Measurements from ENCODE around the gene MAP3K14. TPM values are rescaled to one million over a fixed set of nuclear protein-coding genes. Genes with fewer than 3 reads are reported as not detected.

Gene MAP3K14
- total RNA-seq, 4 donors from 2014 or later, result 16.5 to 30.4 (median 24.7) TPM

DNA sequence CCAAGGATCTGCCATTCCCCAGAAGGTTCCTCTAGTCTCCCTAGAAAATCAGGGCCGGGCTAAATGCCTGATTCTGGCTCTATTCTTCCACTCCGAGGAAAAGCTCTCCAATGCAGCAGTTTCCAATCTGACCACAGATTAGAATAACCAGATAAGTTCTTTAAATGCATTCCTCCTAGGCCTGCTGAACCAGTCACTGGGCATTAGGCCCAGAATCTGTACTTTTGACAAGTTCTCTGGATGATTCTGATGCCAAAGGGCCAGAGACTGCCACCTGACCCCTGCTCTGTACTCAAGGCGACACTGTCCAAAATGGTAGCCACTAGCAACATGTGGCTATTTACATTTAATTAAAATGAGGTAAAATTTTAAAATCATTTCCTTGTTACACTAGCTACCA, 22.3 kb downstream of the MAP3K14 start:
- Histone ChIP-seq H3K9me3 (no peaks in the 10 kb centered on the region), H3K4me3 (no peak overlapping the region), H3K27me3 (no peaks in the 10 kb centered on the region), H3K4me1 (peaks cover 21 to 98% (median 44%) of the 10 kb centered on the region in 4 donors), H3K27ac (peak overlapping the region; percentile 26 to 86 (median 64)), H3K36me3 (peaks cover 0 to 12% (median 0%) of the 10 kb centered on the region in 3 donors)
- no peak for DNase-seq
- TF ChIP-seq, protein P1, sequence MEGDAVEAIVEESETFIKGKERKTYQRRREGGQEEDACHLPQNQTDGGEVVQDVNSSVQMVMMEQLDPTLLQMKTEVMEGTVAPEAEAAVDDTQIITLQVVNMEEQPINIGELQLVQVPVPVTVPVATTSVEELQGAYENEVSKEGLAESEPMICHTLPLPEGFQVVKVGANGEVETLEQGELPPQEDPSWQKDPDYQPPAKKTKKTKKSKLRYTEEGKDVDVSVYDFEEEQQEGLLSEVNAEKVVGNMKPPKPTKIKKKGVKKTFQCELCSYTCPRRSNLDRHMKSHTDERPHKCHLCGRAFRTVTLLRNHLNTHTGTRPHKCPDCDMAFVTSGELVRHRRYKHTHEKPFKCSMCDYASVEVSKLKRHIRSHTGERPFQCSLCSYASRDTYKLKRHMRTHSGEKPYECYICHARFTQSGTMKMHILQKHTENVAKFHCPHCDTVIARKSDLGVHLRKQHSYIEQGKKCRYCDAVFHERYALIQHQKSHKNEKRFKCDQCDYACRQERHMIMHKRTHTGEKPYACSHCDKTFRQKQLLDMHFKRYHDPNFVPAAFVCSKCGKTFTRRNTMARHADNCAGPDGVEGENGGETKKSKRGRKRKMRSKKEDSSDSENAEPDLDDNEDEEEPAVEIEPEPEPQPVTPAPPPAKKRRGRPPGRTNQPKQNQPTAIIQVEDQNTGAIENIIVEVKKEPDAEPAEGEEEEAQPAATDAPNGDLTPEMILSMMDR (IDR thresholded peaks at IDR 0.05), result no peak
- no peak for TF ChIP-seq POLR2A (IDR thresholded peaks at IDR 0.05)

DNA sequence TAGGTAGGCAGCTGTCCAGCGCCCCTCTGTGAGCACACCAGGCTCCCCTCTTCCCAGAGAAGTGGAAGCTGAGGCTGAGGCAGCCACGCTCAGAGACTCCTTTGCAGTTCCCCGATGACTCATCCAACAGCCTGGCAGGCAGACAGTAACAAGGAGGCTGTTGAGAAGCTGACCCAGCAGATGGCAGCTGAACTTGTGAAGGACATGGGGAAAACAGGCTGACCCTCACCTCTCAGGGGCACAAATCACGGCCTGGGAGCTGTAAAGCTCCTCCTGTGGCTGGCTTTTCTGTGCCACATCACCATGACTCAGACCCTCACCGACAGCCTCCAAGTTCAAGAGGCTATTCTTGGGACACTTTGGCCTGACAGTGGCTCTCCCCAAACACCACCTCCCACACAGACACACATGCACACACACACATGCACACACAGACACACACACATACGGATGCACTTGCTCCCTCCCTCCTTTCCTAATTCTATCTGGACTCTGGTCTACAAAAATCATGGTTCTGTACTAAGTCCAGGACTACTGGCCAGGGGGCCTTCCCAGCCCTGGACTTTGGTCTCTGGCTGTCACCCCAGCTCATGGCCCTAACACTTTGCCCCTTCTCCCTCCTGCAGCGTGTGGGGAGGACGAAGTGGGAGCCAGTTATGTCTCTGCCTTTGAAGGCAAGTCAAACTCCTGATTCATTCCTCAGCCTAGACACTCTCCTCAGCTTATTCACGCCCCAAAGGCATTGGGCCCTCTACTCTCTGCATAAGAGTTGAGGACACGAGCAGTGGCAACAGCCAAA, 23.2 kb downstream of the MAP3K14 start:
- Histone ChIP-seq H3K9me3 (no peaks in the 10 kb centered on the region), H3K4me3 (no peak overlapping the region), H3K36me3 (peaks cover 0 to 21% (median 0%) of the 10 kb centered on the region in 3 donors), H3K27ac (peak overlapping the region; percentile 26 to 86 (median 64)), H3K4me1 (peaks cover 21 to 97% (median 40%) of the 10 kb centered on the region in 4 donors), H3K27me3 (no peaks in the 10 kb centered on the region)
- peak in 2 of 3 donors; percentile 83 to 93 for DNase-seq
- TF ChIP-seq, protein P1 (IDR thresholded peaks at IDR 0.05), result peak in 3 of 6 experiments; percentile 12 to 43 (median 19)
- TF ChIP-seq POLR2A (IDR thresholded peaks at IDR 0.05), result no peak

DNA sequence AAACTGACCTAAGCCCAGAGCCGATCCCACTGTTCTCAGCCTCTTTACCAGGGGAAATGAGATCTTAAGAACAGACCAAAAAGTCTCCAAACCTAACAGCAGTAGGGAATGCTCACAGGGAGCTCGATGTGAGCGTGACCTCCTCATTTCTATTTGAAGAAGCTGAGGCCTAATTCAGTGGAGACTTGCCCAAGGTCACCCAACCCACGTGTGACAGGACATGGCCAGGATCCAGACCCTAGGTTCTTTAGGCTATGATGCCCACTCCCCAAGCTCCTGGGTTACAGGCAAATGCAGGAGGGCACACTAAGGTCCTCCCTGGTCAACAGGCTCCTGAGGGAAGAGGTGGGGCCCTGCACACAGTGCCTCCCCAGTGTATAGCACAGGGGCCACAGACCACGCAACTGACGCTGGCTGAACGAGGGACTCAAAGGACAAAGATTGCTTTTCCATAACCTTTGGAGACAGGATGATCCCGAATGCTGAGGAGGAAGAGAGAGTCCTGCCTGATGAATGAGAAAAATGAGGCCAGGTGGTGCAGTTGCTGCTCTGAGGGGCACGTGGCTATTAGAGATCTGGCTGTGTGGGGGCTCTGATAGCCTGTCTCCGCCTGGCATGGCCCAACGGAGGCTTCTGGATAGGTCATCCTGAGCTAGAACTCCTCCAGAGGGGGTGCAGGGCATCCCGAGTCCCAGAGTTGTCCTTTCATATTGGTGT, 24.0 kb downstream of the MAP3K14 start:
- TF ChIP-seq POLR2A (IDR thresholded peaks at IDR 0.05), result no peak
- TF ChIP-seq, protein P1 (IDR thresholded peaks at IDR 0.05), result no peak
- H3K36me3 ChIP-seq, result peaks cover 0 to 22% (median 0%) of the 10 kb centered on the region in 3 donors
- no peak overlapping the region for H3K4me3 ChIP-seq
- H3K4me1 ChIP-seq, result peaks cover 21 to 99% (median 40%) of the 10 kb centered on the region in 4 donors
- DNase-seq, result peak in 1 of 3 donors; percentile 40
- H3K27ac ChIP-seq, result peak overlapping the region; percentile 26 to 86 (median 64)
- no peaks in the 10 kb centered on the region for H3K27me3 ChIP-seq
- no peaks in the 10 kb centered on the region for H3K9me3 ChIP-seq

DNA sequence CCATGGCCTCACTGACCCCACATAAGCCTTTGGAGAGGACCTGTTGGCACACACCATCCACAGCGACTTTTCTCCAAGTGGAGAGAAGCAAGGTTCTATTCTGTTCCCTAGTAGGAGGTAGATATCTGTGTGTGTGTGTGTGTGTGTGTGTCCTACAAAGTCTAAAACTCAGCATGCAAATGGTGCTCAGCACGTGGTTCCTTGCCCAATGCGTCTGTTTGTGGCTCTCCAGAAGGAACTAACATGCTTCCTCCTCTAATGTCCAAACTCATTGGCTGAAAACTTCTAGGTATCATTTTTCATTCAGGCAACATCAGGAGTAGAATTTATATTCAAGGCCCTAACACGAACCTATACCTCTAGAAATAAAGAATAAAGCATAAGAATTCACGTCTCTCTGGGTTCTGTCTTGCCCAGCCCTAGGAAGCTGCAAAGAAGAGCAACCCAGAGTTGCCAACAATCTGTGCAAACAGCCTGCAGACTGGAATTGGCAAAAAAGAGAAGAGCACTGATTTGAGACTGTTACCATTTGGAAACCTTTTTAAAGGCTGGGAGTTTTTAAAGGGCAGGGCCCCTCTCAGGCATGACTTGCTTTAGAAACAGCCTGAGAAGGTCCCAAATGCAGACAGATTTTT, 25.5 kb downstream of the MAP3K14 start:
- peak overlapping the region in 2 of 4 donors; percentile 63 to 82 for H3K27ac ChIP-seq
- no peak for TF ChIP-seq POLR2A (IDR thresholded peaks at IDR 0.05)
- TF ChIP-seq, protein P1 (IDR thresholded peaks at IDR 0.05), result no peak
- H3K9me3 ChIP-seq, result no peaks in the 10 kb centered on the region
- H3K4me3 ChIP-seq, result no peak overlapping the region
- peak; percentile 48 to 73 (median 66) for DNase-seq
- no peaks in the 10 kb centered on the region for H3K27me3 ChIP-seq
- H3K36me3 ChIP-seq, result peaks cover 0 to 36% (median 0%) of the 10 kb centered on the region in 3 donors
- peaks cover 17 to 91% (median 36%) of the 10 kb centered on the region in 4 donors for H3K4me1 ChIP-seq

DNA sequence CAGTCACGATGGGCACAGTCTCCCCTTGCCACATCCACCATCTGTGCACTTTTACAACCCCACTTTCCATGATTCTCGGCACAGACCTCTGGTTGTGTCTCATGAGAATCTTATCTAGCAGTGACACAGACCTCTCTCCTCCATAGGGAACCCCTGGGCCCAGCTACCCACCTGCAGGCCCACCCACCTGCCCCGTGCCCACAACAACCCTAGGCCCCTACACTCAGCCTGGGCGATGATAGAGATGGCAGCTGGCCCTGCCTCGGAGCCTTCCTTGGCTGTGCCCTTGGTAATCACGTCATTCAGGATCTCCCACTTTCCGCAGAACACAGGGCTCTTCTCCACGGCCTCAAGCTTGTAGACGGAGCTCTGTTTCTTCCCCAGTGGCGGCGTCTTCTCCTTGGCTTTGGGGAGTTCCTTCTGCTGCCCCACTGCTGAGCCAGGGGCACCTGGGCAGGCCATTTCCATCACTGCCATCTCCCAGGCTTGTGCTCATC, 26.5 kb downstream of the MAP3K14 start:
- Histone ChIP-seq H3K4me3 (no peak overlapping the region), H3K36me3 (peaks cover 0 to 46% (median 0%) of the 10 kb centered on the region in 3 donors), H3K27ac (peak overlapping the region in 2 of 4 donors; percentile 63 to 67), H3K9me3 (no peaks in the 10 kb centered on the region), H3K4me1 (peaks cover 14 to 81% (median 30%) of the 10 kb centered on the region in 4 donors), H3K27me3 (no peaks in the 10 kb centered on the region)
- peak in 1 of 3 donors; percentile 41 for DNase-seq
- TF ChIP-seq, protein P1 (IDR thresholded peaks at IDR 0.05), result no peak
- no peak for TF ChIP-seq POLR2A (IDR thresholded peaks at IDR 0.05)

Data from Peyer's patch (tissue), 4 donors.